ENCODE data around the gene HM13.
A peak's percentile ranks its signal among the peaks of the same experiment; 100 is the strongest.
"Not testable (repeated sequence)": the region's sequence is repeated elsewhere in the genome, so short reads cannot be mapped to it uniquely, and the experiment has no call there.

HM13 gene

DNA sequence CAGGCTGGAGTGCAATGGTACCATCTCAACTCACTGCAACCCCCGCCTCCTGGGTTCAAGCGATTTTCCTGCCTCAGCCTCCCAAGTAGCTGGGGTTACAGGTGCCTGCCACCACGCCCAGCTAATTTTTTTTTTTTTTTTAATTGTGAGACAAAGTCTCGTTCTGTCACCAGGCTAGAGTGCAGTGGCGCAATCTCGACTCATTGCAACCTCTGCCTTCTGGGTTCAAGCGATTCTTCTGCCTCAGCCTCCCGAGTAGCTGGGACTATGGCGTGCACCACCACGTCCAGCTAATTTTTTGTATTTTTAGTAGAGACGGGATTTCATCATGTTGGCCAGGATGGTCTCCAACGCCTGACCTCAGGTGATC is 98.0 kb downstream of the HM13 start:
- not testable (repeated sequence) for DNase-seq

DNA sequence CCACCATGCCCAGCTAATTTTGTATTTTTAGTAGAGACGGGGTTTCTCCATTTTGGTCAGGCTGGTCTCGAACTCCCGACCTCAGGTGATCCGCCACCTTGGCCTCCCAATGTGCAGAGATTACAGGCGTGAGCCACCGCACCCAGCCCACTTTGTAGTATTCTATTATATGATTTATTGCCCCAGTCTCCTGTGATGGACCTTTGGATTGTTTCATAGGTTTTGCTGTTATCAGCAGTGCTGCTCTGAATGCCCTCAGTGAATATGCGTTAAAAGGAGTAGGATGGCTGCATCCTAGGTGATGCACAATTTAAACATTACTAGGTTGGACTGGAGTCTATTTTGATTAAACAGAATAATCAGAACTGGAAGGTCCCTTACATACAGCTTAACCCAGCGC is 101.2 kb downstream of the HM13 start:
- DNase-seq: no peak

DNA sequence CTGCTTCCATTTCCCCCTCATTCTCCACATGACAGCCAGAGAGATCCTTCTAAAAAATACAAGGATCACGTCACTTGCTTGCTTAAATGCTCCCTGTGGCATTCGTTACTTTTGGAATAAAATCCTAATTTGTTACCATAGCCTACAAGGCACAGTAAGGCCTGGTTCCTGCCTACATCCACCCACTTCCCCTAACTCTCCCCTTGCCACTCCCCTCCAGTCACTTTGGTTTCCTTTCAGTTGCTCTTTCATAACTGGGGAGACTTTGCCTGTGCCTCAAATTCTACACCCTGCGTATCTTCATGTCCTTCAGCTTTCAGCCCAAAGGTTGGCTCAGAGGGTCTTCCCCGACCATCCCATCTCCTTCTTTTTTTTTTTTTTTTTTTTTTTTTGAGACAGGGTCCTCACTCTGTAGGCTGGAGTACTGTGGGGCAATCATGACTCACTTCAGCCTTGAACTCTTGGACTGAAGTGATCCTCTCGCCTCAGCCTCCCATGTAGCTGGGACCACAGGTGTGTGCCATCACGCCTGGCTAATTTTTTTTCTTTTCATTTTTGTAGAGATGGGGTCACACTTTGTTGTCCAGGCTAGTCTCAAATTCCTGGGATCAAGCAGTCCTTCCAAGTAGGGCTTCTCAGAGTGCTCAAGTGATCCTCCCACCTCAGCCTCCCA is 103.3 kb downstream of the HM13 start:
- DNase-seq: peak in 1 of 2 donors; percentile 57
